HG03460 (cell line): Measurements from ENCODE around the gene LHX5.

Experiments
- ATAC-seq: cut with Tn5 transposase; IDR thresholded peaks from one replicate; pipeline ENCODE4 v1.9.1; 2021; ENCODE audit not compliant: unreplicated experiment

Gene LHX5

GRCh38 chr12:113443030-113443539 lies 28.6 kb downstream of the LHX5 start:
- ATAC-seq: no peak

- ATAC-seq: no peak
Measured at GRCh38 chr12:113440947-113441782, 30.5 kb downstream of the LHX5 start.

- ATAC-seq: no peak
Measured at GRCh38 chr12:113440336-113440735, 31.3 kb downstream of the LHX5 start.

- ATAC-seq: no peak
Measured at GRCh38 chr12:113439606-113440030, 32.1 kb downstream of the LHX5 start.

- ATAC-seq: no peak
Measured at GRCh38 chr12:113439301-113439597, 32.4 kb downstream of the LHX5 start.

GRCh38 chr12:113438523-113439300 lies 33.0 kb downstream of the LHX5 start:
- no peak for ATAC-seq

- ATAC-seq: no peak
Measured at GRCh38 chr12:113437729-113438100, 34.0 kb downstream of the LHX5 start.

- ATAC-seq: no peak
Measured at GRCh38 chr12:113436993-113437728, 34.5 kb downstream of the LHX5 start.

GRCh38 chr12:113436586-113436985 lies 35.1 kb downstream of the LHX5 start:
- ATAC-seq: no peak

GRCh38 chr12:113435367-113435766 lies 36.3 kb downstream of the LHX5 start:
- no peak for ATAC-seq

GRCh38 chr12:113432986-113433385 lies 38.7 kb downstream of the LHX5 start:
- ATAC-seq: no peak

- no peak for ATAC-seq
Measured at GRCh38 chr12:113428482-113428881, 43.2 kb downstream of the LHX5 start.

GRCh38 chr12:113427882-113428281 lies 43.8 kb downstream of the LHX5 start:
- no peak for ATAC-seq

GRCh38 chr12:113425960-113426453 lies 45.7 kb downstream of the LHX5 start:
- ATAC-seq: no peak

- ATAC-seq: no peak
Measured at GRCh38 chr12:113424915-113425823, 46.5 kb downstream of the LHX5 start.

GRCh38 chr12:113424456-113424855 lies 47.2 kb downstream of the LHX5 start:
- ATAC-seq: no peak

- ATAC-seq: no peak
Measured at GRCh38 chr12:113422886-113423669, 48.6 kb downstream of the LHX5 start.

- ATAC-seq: peak; percentile 96
Measured at GRCh38 chr12:113422030-113422885, 49.4 kb downstream of the LHX5 start, which contains the start of gene SDSL. Gene SDSL, plus strand, starts transcription at chr12:113422380. Its CDS starts 5,603 bp downstream, at chr12:113427983.
